SJCRH30 (cell line): Measurements from ENCODE around the gene INTS1. TPM values are rescaled to one million over a fixed set of nuclear protein-coding genes. Genes with fewer than 3 reads are reported as not detected.

Experiments used
- DNase-seq, 2 experiments: peaks; one replicate each; pipeline ENCODE4 v3.0.0-alpha.2; 2015 to 2020
- H3K27ac ChIP-seq: fragments of 250-450 bp; sonication (Bioruptor Pico); 2 replicates; pipeline ENCODE4 v1.5.1; 2020; ENCODE audit warnings: mild to moderate bottlenecking, moderate library complexity
- H3K27me3 ChIP-seq: fragments of 250-450 bp; sonication (Bioruptor Pico); 2 replicates; pipeline ENCODE4 v1.5.1; 2020; ENCODE audit warnings: mild to moderate bottlenecking, moderate library complexity
- H3K36me3 ChIP-seq: fragments of 250-450 bp; sonication (Bioruptor Pico); 2 replicates; pipeline ENCODE4 v1.5.1; 2020; ENCODE audit warnings: mild to moderate bottlenecking, moderate library complexity
- H3K4me1 ChIP-seq: fragments of 250-450 bp; sonication (Bioruptor Pico); 2 replicates; pipeline ENCODE4 v1.5.1; 2020; ENCODE audit warnings: mild to moderate bottlenecking, moderate library complexity
- H3K4me3 ChIP-seq: fragments of 250-450 bp; sonication (Bioruptor Pico); 2 replicates; pipeline ENCODE4 v1.5.1; 2020; ENCODE audit warnings: mild to moderate bottlenecking, moderate library complexity
- H3K9me3 ChIP-seq: fragments of 250-450 bp; sonication (Bioruptor Pico); replicated peaks from 2 replicates; pipeline ENCODE4 v1.5.1; 2020; ENCODE audit warnings: mild to moderate bottlenecking, moderate library complexity
- total RNA-seq: library from RNA; depleted of rRNA; stranded (reverse); fragments of >200 nt; shearing (Covaris generic); gene quantifications from 2 replicates; pipeline ENCODE4 v1.2.3, GENCODE V29; 2014

Gene INTS1
- total RNA-seq, 1 experiment from 2014 or later = 25.1 TPM

GRCh38 chr7:1546274-1546908 lies 42.2 kb upstream of the INTS1 start:
- no peak for DNase-seq
- H3K36me3 ChIP-seq = no peaks in the 10 kb centered on the region
- no peaks in the 10 kb centered on the region for H3K9me3 ChIP-seq
- H3K4me1 ChIP-seq = peaks cover 3% of the 10 kb centered on the region; the same call in 1 of the 2 replicates
- no peak overlapping the region for H3K4me3 ChIP-seq
- H3K27ac ChIP-seq = no peak overlapping the region
- no peaks in the 10 kb centered on the region for H3K27me3 ChIP-seq

GRCh38 chr7:1545417-1546246 lies 41.4 kb upstream of the INTS1 start:
- no peak for DNase-seq
- no peak overlapping the region for H3K27ac ChIP-seq
- H3K9me3 ChIP-seq = no peaks in the 10 kb centered on the region
- H3K27me3 ChIP-seq = no peaks in the 10 kb centered on the region
- H3K4me1 ChIP-seq = peaks cover 3% of the 10 kb centered on the region; the same call in 1 of the 2 replicates
- H3K4me3 ChIP-seq = no peak overlapping the region
- no peaks in the 10 kb centered on the region for H3K36me3 ChIP-seq

GRCh38 chr7:1544896-1545416 lies 40.8 kb upstream of the INTS1 start:
- DNase-seq = no peak
- Histone ChIP-seq H3K4me3 (no peak overlapping the region), H3K36me3 (no peaks in the 10 kb centered on the region)

GRCh38 chr7:1544178-1544895 lies 40.1 kb upstream of the INTS1 start:
- Histone ChIP-seq H3K27me3 (no peaks in the 10 kb centered on the region), H3K4me3 (no peak overlapping the region), H3K4me1 (peaks cover 3% of the 10 kb centered on the region; the same call in 1 of the 2 replicates), H3K27ac (no peak overlapping the region), H3K9me3 (no peaks in the 10 kb centered on the region), H3K36me3 (no peaks in the 10 kb centered on the region)
- no peak for DNase-seq

More at GRCh38 chr7:1544896-1545416, 40.8 kb upstream of the INTS1 start:
- H3K27me3 ChIP-seq = no peaks in the 10 kb centered on the region
- peaks cover 3% of the 10 kb centered on the region; the same call in 1 of the 2 replicates for H3K4me1 ChIP-seq
- H3K9me3 ChIP-seq = no peaks in the 10 kb centered on the region
- no peak overlapping the region for H3K27ac ChIP-seq

- DNase-seq = no peak
- Histone ChIP-seq H3K9me3 (no peaks in the 10 kb centered on the region), H3K4me1 (peaks cover 3% of the 10 kb centered on the region; the same call in 1 of the 2 replicates), H3K36me3 (no peaks in the 10 kb centered on the region), H3K27ac (no peak overlapping the region), H3K27me3 (no peaks in the 10 kb centered on the region), H3K4me3 (no peak overlapping the region)
Measured at GRCh38 chr7:1543826-1544177, 39.6 kb upstream of the INTS1 start.

GRCh38 chr7:1542841-1543747 lies 38.9 kb upstream of the INTS1 start:
- Histone ChIP-seq H3K36me3 (no peaks in the 10 kb centered on the region), H3K27ac (no peak overlapping the region), H3K4me3 (no peak overlapping the region)

GRCh38 chr7:1542329-1542728 lies 38.1 kb upstream of the INTS1 start:
- H3K9me3 ChIP-seq = no peaks in the 10 kb centered on the region
- no peak overlapping the region for H3K27ac ChIP-seq
- no peaks in the 10 kb centered on the region for H3K27me3 ChIP-seq
- DNase-seq = no peak
- peaks cover 11% of the 10 kb centered on the region; the same call in 1 of the 2 replicates for H3K4me1 ChIP-seq
- H3K4me3 ChIP-seq = no peak overlapping the region
- no peaks in the 10 kb centered on the region for H3K36me3 ChIP-seq

More at GRCh38 chr7:1542841-1543747, 38.9 kb upstream of the INTS1 start:
- H3K4me1 ChIP-seq = peaks cover 5% of the 10 kb centered on the region; the same call in 1 of the 2 replicates
- H3K9me3 ChIP-seq = no peaks in the 10 kb centered on the region
- no peaks in the 10 kb centered on the region for H3K27me3 ChIP-seq
- no peak for DNase-seq

GRCh38 chr7:1541431-1542162 lies 37.4 kb upstream of the INTS1 start:
- H3K4me3 ChIP-seq = no peak overlapping the region
- H3K36me3 ChIP-seq = no peaks in the 10 kb centered on the region
- no peaks in the 10 kb centered on the region for H3K9me3 ChIP-seq
- H3K27ac ChIP-seq = no peak overlapping the region
- DNase-seq = no peak
- H3K4me1 ChIP-seq = peaks cover 17% of the 10 kb centered on the region; the same call in 1 of the 2 replicates
- no peaks in the 10 kb centered on the region for H3K27me3 ChIP-seq

GRCh38 chr7:1540776-1541271 lies 36.6 kb upstream of the INTS1 start:
- no peaks in the 10 kb centered on the region for H3K9me3 ChIP-seq
- peaks cover 19% of the 10 kb centered on the region; the same call in 1 of the 2 replicates for H3K4me1 ChIP-seq
- no peak overlapping the region for H3K27ac ChIP-seq
- H3K36me3 ChIP-seq = no peaks in the 10 kb centered on the region
- H3K4me3 ChIP-seq = no peak overlapping the region
- no peaks in the 10 kb centered on the region for H3K27me3 ChIP-seq
- no peak for DNase-seq

GRCh38 chr7:1539882-1540775 lies 35.9 kb upstream of the INTS1 start:
- H3K9me3 ChIP-seq = no peaks in the 10 kb centered on the region
- H3K4me1 ChIP-seq = peaks cover 19% of the 10 kb centered on the region; the same call in 1 of the 2 replicates
- no peak overlapping the region for H3K4me3 ChIP-seq
- no peak for DNase-seq
- H3K36me3 ChIP-seq = no peaks in the 10 kb centered on the region
- no peaks in the 10 kb centered on the region for H3K27me3 ChIP-seq
- H3K27ac ChIP-seq = no peak overlapping the region

- H3K27me3 ChIP-seq = no peaks in the 10 kb centered on the region
- H3K36me3 ChIP-seq = no peaks in the 10 kb centered on the region
- peaks cover 17% of the 10 kb centered on the region; the same call in 1 of the 2 replicates for H3K4me1 ChIP-seq
- H3K9me3 ChIP-seq = no peaks in the 10 kb centered on the region
- DNase-seq = no peak
- H3K4me3 ChIP-seq = no peak overlapping the region
- H3K27ac ChIP-seq = no peak overlapping the region
Measured at GRCh38 chr7:1539181-1539881, 35.1 kb upstream of the INTS1 start.
